ENCODE measurements around the gene RNF149. TPM values are rescaled to one million over a fixed set of nuclear protein-coding genes. Genes with fewer than 3 reads are reported as not detected.

Gene RNF149
- total RNA-seq, 4 donors from 2014 or later = 14.7 to 27.7 (median 18.5) TPM

DNA sequence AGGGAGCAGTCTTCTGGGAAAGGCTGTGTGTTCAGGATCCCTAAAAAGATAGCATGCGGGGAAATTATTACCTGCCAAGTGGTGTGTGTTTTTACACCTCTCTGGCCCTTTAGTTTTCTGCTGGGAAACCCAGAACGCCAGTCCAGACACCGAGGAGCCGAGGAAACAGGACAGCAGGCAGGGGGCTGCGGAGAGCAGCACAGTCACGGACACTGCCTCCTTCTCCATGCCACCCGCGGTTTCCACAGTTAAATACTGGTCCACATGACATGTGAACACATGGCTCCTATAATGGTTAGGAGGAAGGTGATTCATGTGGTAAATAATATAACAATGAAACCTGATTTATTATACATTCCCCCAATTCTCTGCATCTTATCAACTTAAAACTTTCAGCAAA is 35.4 kb downstream of the RNF149 start:
- no peaks in the 10 kb centered on the region for H3K4me1 ChIP-seq
- H3K27ac ChIP-seq = no peak overlapping the region
- intact Hi-C loops (cut with DNase I; ENCODE audit: low total_unique reads) (no loop called here), in situ Hi-C loops (cut with MboI; ENCODE audit: low sequenced_read_pairs in 4 of 4) (no loop called here)
- peaks cover 0 to 69% of the 10 kb centered on the region in 2 donors for H3K36me3 ChIP-seq
- DNase-seq (no peak), ATAC-seq (no peak)
- no peak for TF ChIP-seq POLR2A (IDR thresholded peaks at IDR 0.05)
- TF ChIP-seq, protein P1, sequence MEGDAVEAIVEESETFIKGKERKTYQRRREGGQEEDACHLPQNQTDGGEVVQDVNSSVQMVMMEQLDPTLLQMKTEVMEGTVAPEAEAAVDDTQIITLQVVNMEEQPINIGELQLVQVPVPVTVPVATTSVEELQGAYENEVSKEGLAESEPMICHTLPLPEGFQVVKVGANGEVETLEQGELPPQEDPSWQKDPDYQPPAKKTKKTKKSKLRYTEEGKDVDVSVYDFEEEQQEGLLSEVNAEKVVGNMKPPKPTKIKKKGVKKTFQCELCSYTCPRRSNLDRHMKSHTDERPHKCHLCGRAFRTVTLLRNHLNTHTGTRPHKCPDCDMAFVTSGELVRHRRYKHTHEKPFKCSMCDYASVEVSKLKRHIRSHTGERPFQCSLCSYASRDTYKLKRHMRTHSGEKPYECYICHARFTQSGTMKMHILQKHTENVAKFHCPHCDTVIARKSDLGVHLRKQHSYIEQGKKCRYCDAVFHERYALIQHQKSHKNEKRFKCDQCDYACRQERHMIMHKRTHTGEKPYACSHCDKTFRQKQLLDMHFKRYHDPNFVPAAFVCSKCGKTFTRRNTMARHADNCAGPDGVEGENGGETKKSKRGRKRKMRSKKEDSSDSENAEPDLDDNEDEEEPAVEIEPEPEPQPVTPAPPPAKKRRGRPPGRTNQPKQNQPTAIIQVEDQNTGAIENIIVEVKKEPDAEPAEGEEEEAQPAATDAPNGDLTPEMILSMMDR (IDR thresholded peaks at IDR 0.05 in 4 of 5, conservative IDR thresholded peaks at IDR 0.05 in 1 of 5) = no peak
- no peak overlapping the region for H3K4me3 ChIP-seq
- no peaks in the 10 kb centered on the region for H3K9me3 ChIP-seq
- no peaks in the 10 kb centered on the region for H3K27me3 ChIP-seq

DNA sequence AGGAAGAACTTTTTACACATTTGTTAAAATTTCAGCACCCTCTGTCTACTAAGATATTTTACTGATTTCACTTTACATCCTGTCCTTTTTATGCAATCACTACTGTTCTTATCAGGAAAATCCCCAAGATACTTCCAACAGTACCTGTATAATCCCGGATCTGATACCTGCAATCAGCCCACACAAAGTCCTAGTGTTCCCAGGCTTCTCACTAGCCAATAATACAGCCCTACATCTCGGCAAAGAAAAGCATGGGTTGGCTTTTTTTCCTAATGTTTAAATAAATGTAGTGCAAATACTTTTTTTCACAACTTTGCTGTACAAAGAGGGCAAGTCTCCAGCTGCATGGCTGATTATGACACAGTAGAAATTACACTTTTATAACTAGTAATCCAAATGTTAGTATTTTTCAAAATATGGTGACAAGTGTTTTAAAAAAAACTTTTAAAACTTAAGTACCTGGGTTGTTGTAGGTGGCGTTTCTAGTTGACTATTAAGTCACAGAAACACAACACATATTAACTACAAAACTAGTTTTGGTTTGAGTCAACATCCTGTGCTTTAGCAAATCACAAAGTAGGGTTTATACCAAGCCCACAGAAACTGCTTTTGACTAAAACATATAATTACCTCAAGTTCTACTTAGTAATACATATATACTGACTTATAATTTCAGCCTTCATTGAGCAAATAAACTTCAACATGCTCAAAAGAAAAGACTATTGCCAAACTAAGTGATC is 36.3 kb downstream of the RNF149 start:
- Histone ChIP-seq H3K4me1 (no peaks in the 10 kb centered on the region), H3K9me3 (no peaks in the 10 kb centered on the region), H3K27ac (no peak overlapping the region), H3K4me3 (no peak overlapping the region), H3K36me3 (peaks cover 0 to 72% of the 10 kb centered on the region in 2 donors), H3K27me3 (no peaks in the 10 kb centered on the region)
- no peak for TF ChIP-seq POLR2A (IDR thresholded peaks at IDR 0.05)
- TF ChIP-seq, protein P1 (IDR thresholded peaks at IDR 0.05 in 4 of 5, conservative IDR thresholded peaks at IDR 0.05 in 1 of 5) = no peak
- no peak for DNase-seq
- intact Hi-C loops (cut with DNase I; ENCODE audit: low total_unique reads) (no loop called here), in situ Hi-C loops (cut with MboI; ENCODE audit: low sequenced_read_pairs in 4 of 4) (no loop called here)
- no peak for ATAC-seq

DNA sequence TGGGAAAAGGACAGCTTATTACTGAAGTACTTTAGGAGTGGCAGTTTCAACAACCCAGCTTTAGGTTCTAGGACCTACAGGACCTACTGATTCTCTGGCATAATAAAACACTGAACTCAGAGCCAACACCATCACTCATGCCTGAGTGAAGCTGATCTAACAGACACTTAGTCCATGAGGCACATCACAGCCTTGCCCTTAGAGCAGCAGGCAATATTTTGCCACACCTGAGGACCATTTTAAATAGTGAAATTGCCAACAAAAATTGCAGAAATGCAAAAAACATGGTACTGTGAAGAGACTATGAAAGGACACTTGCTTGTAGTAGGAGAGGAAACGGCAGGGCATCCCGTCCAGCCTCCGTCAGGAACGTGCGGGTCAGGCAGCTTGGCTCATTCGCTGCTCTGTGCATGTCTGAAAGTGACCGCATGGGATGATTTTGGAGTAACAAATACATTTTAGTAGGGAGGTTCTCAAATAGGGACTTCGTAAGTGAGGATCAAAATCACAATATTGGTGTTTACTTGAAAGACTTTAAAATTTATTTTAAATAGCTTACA is 37.7 kb downstream of the RNF149 start:
- no peak overlapping the region for H3K4me3 ChIP-seq
- in situ Hi-C loops (cut with MboI; ENCODE audit: low sequenced_read_pairs in 4 of 4) = no loop called here

DNA sequence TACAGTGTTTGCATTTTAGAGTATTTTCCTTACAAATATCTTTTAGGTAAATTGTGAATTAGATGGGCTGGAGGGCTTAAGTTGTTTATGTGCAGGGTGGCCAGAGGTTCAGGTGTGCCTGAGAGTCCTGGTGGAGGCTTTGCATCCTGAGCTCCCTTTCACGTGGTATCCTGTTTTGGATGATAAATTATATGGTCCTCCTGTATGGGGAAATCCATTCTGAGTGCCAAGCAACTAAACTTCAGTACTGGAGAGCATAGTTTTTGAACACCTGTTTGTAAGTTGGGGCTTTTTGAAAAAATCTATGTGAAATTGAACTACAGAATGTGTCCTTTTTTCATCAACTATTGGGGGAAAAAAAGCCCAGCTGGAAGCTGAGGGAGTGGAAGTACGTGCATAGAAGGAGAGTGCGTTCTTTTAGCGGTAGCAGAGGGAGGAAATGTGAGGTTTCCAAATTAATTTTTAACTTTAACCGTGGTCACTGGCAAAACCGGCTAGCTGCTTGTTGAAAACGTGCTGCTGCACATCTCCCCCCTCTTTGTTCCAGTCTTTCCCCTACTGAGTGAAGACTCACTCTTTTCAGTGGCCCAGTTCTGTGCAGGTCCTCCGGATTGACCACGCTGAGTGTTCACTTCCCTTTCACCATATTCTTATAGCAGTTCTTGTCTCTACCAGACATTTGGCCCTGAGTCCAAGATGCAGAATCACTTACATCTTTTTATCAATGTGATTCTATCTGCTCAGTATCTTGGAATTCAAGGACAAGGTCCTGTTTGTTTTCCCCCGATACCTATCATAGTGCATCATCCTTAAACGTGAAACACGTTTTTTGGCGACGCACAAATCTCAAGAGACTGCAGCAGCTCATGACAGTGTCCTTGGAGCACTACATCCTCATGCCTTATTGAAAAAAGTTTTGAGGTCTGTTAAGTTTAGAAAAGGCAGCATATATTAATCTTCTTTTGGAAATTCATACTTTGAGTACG is 40.5 kb downstream of the RNF149 start:
- DNase-seq (no peak), ATAC-seq (no peak)
- in situ Hi-C loops (cut with MboI; ENCODE audit: low sequenced_read_pairs in 4 of 4) = no loop called here
- intact Hi-C loops (cut with DNase I; ENCODE audit: low total_unique reads) = no loop called here
- TF ChIP-seq POLR2A (IDR thresholded peaks at IDR 0.05) = no peak
- TF ChIP-seq, protein P1 (IDR thresholded peaks at IDR 0.05 in 4 of 5, conservative IDR thresholded peaks at IDR 0.05 in 1 of 5) = no peak
- peak overlapping the region in 1 of 4 donors; percentile 69 for H3K27ac ChIP-seq
- H3K4me3 ChIP-seq = no peak overlapping the region
- peaks cover 8 to 10% of the 10 kb centered on the region in 2 donors for H3K4me1 ChIP-seq
- H3K27me3 ChIP-seq = no peaks in the 10 kb centered on the region
- peaks cover 0 to 67% of the 10 kb centered on the region in 2 donors for H3K36me3 ChIP-seq
- H3K9me3 ChIP-seq = no peaks in the 10 kb centered on the region

More for the DNA sequence above, 37.7 kb downstream of the RNF149 start:
- Histone ChIP-seq H3K4me1 (peaks cover 8% of the 10 kb centered on the region in 2 donors), H3K27ac (no peak overlapping the region), H3K36me3 (peaks cover 0 to 71% of the 10 kb centered on the region in 2 donors), H3K27me3 (no peaks in the 10 kb centered on the region), H3K9me3 (no peaks in the 10 kb centered on the region)
- ATAC-seq (no peak), DNase-seq (no peak)
- intact Hi-C loops (cut with DNase I; ENCODE audit: low total_unique reads) = no loop called here
- TF ChIP-seq POLR2A (IDR thresholded peaks at IDR 0.05) = no peak
- TF ChIP-seq, protein P1 (IDR thresholded peaks at IDR 0.05 in 4 of 5, conservative IDR thresholded peaks at IDR 0.05 in 1 of 5) = no peak
